ENCODE data around the gene CCR1. TPM values are rescaled to one million over a fixed set of nuclear protein-coding genes. Genes with fewer than 3 reads are reported as not detected.
"Not testable (repeated sequence)": the region's sequence is repeated elsewhere in the genome, so short reads cannot be mapped to it uniquely, and the experiment has no call there.

The CCR1 gene
- total RNA-seq, 1 donor: 1.3 TPM

GRCh38 chr3:46213201-46213600 is 5.1 kb upstream of the CCR1 start:
- peak in 2 of 3 donors; percentile 10 to 32 for DNase-seq (ENCODE audit: low read depth in 2 of 3, low spot score in 2 of 3)

GRCh38 chr3:46212101-46212500 is 4.0 kb upstream of the CCR1 start:
- DNase-seq (ENCODE audit: low read depth in 2 of 3, low spot score in 2 of 3): no peak

GRCh38 chr3:46209746-46210470 is 1.8 kb upstream of the CCR1 start:
- no peak for DNase-seq (ENCODE audit: low read depth in 2 of 3, low spot score in 2 of 3)

GRCh38 chr3:46209053-46209452 is 940 bp upstream of the CCR1 start:
- DNase-seq (ENCODE audit: low read depth in 2 of 3, low spot score in 2 of 3): no peak

GRCh38 chr3:46207514-46207913 is 599 bp downstream of the CCR1 start:
- not testable (repeated sequence) for DNase-seq (ENCODE audit: low read depth in 2 of 3, low spot score in 2 of 3)

GRCh38 chr3:46206282-46207015 is 1.7 kb downstream of the CCR1 start:
- no peak for DNase-seq (ENCODE audit: low read depth in 2 of 3, low spot score in 2 of 3)

GRCh38 chr3:46205286-46205960 is 2.7 kb downstream of the CCR1 start:
- DNase-seq (ENCODE audit: low read depth in 2 of 3, low spot score in 2 of 3): no peak

- no peak for DNase-seq (ENCODE audit: low read depth in 2 of 3, low spot score in 2 of 3)
Observed at GRCh38 chr3:46203681-46204080, 4.4 kb downstream of the CCR1 start.

GRCh38 chr3:46202535-46202934 is 5.6 kb downstream of the CCR1 start:
- DNase-seq (ENCODE audit: low read depth in 2 of 3, low spot score in 2 of 3): no peak

GRCh38 chr3:46200790-46201189 is 7.3 kb downstream of the CCR1 start:
- DNase-seq (ENCODE audit: low read depth in 2 of 3, low spot score in 2 of 3): no peak

- DNase-seq (ENCODE audit: low read depth in 2 of 3, low spot score in 2 of 3): no peak
Observed at GRCh38 chr3:46200211-46200610, 7.9 kb downstream of the CCR1 start.

- no peak for DNase-seq (ENCODE audit: low read depth in 2 of 3, low spot score in 2 of 3)
Observed at GRCh38 chr3:46196261-46196957, 11.7 kb downstream of the CCR1 start.

GRCh38 chr3:46194868-46195553 is 13.1 kb downstream of the CCR1 start:
- DNase-seq (ENCODE audit: low read depth in 2 of 3, low spot score in 2 of 3): no peak

- DNase-seq (ENCODE audit: low read depth in 2 of 3, low spot score in 2 of 3): no peak
Observed at GRCh38 chr3:46193436-46193835, 14.7 kb downstream of the CCR1 start.

- DNase-seq (ENCODE audit: low read depth in 2 of 3, low spot score in 2 of 3): no peak
Observed at GRCh38 chr3:46192939-46193338, 15.2 kb downstream of the CCR1 start.

- no peak for DNase-seq (ENCODE audit: low read depth in 2 of 3, low spot score in 2 of 3)
Observed at GRCh38 chr3:46191730-46192129, 16.4 kb downstream of the CCR1 start.

- no peak for DNase-seq (ENCODE audit: low read depth in 2 of 3, low spot score in 2 of 3)
Observed at GRCh38 chr3:46188708-46189107, 19.4 kb downstream of the CCR1 start.

- peak in 1 of 3 donors; percentile 10 for DNase-seq (ENCODE audit: low read depth in 2 of 3, low spot score in 2 of 3)
Observed at GRCh38 chr3:46187876-46188275, 20.2 kb downstream of the CCR1 start.

- no peak for DNase-seq (ENCODE audit: low read depth in 2 of 3, low spot score in 2 of 3)
Observed at GRCh38 chr3:46187341-46187700, 20.8 kb downstream of the CCR1 start.

- DNase-seq (ENCODE audit: low read depth in 2 of 3, low spot score in 2 of 3): peak in 2 of 3 donors; percentile 35 to 84
Observed at GRCh38 chr3:46186471-46187340, 21.4 kb downstream of the CCR1 start.
